GM12878 (cell line): Measurements from ENCODE around the gene RALGDS. TPM values are rescaled to one million over a fixed set of nuclear protein-coding genes. Genes with fewer than 3 reads are reported as not detected.

Experiments
- ATAC-seq: fragments of 200-7000 bp; cut with Tn5 transposase; 3 replicates; pipeline ENCODE4 v1.9.1; 2020; ENCODE audit warnings: mild to moderate bottlenecking, moderate library complexity
- BruUV-seq: library from RNA; stranded (reverse); fragments of 400-500 nt; replicated peaks from 2 replicates; lab custom pipeline; 2021; lab: Mats Ljungman, UMichigan
- CTCF ChIA-PET: fragments of 300-600 bp; sonication (Branson Sonifier 250); formaldehyde crosslinking; extraction: SDS; loops from one replicate; lab custom pipeline; 2021; ENCODE audit warnings: inconsistent platforms; lab: Yijun Ruan, JAX
- POLR2A ChIA-PET: fragments of 350-600 bp; formaldehyde crosslinking; extraction: SDS; loops from one replicate; lab custom pipeline; 2021; ENCODE audit warnings: inconsistent platforms; lab: Charles Lee
- RAD21 ChIA-PET: fragments of 300-600 bp; sonication (Branson Sonifier 250); formaldehyde crosslinking; loops from one replicate; lab custom pipeline; 2023; ENCODE audit warnings: antibody characterized with exemption; ENCODE audit not compliant: unreplicated experiment; lab: Charles Lee
- SMC1A ChIA-PET: fragments of 300-600 bp; sonication (Branson Sonifier 250); formaldehyde crosslinking; loops from one replicate; lab custom pipeline; 2023; ENCODE audit not compliant: unreplicated experiment, uncharacterized antibody; lab: Charles Lee
- DNase-seq: peaks from one replicate; pipeline ENCODE4 v3.0.0-alpha.2; 2011; ENCODE audit warnings: low read depth, low spot score
- FAIRE-seq: peaks from 3 replicates; lab custom pipeline; 2011; peaks lifted over from hg19 to GRCh38; lab: Jason Lieb, UNC
- H2AFZ ChIP-seq: 2 replicates; pipeline ENCODE4 v1.6.0; 2011; ENCODE audit warnings: low read depth, low read length, control low read depth; ENCODE audit not compliant: control insufficient read depth
- H3K27ac ChIP-seq: 2 replicates; pipeline ENCODE4 v1.5.1; 2011; ENCODE audit warnings: control low read depth; ENCODE audit not compliant: control insufficient read depth, insufficient read depth
- H3K27me3 ChIP-seq, 2 experiments: replicated peaks in 1 of 2; 2 replicates each; pipeline versions ENCODE4 v1.6.0 to v1.6.1; 2011; ENCODE audit warnings: low read length in 1 of 2; ENCODE audit not compliant: control insufficient read depth in 2 of 2, insufficient read depth in 2 of 2
- H3K36me3 ChIP-seq, 2 experiments: 2 replicates each; pipeline ENCODE4 v1.5.1; 2011; ENCODE audit warnings: low read length in 1 of 2; ENCODE audit not compliant: control insufficient read depth in 2 of 2, insufficient read depth in 2 of 2
- H3K4me1 ChIP-seq: 2 replicates; pipeline ENCODE4 v1.6.1; 2011; ENCODE audit warnings: mild to moderate bottlenecking, low read length, moderate library complexity, mixed read lengths; ENCODE audit not compliant: control insufficient read depth, insufficient read depth
- H3K4me2 ChIP-seq: 2 replicates; pipeline ENCODE4 v1.6.0; 2011; ENCODE audit warnings: control low read depth; ENCODE audit not compliant: control insufficient read depth, insufficient read depth
- H3K4me3 ChIP-seq: fragments of 200-600 bp; sonication (generic); 2 replicates; pipeline ENCODE4 v1.5.1; 2016
- H3K79me2 ChIP-seq: 2 replicates; pipeline ENCODE4 v1.6.0; 2011; ENCODE audit warnings: low read length; ENCODE audit not compliant: control insufficient read depth, insufficient read depth
- H3K9ac ChIP-seq: 2 replicates; pipeline ENCODE4 v1.8.0; 2011; ENCODE audit warnings: low read length, control low read depth, mixed read lengths; ENCODE audit not compliant: control insufficient read depth, insufficient read depth
- H3K9me3 ChIP-seq: replicated peaks from 3 replicates; pipeline ENCODE4 v1.5.1; 2011; ENCODE audit warnings: mild to moderate bottlenecking, low read length; ENCODE audit not compliant: control insufficient read depth, insufficient read depth
- H4K20me1 ChIP-seq: 2 replicates; pipeline ENCODE4 v1.6.0; 2011; ENCODE audit not compliant: control insufficient read depth, insufficient read depth
- ATF7 ChIP-seq: fragments of 450-650 bp; IDR thresholded peaks from 2 replicates; pipeline ENCODE4 v1.6.1; 2016; ENCODE audit warnings: low read depth, mild to moderate bottlenecking
- BHLHE40 ChIP-seq, 2 experiments: fragments of 450-650 bp in 1 of 2; IDR thresholded peaks; 2 replicates each; pipeline ENCODE4 v1.6.1; 2011 to 2017; ENCODE audit warnings: low read depth in 2 of 2, borderline replicate concordance in 1 of 2, improper control_type of control experiment in 1 of 2, low read length in 1 of 2, mild to moderate bottlenecking in 1 of 2
- ELK1 ChIP-seq: IDR thresholded peaks from 2 replicates; pipeline ENCODE4 v1.6.1; 2012; ENCODE audit warnings: low read depth, low read length, improper control_type of control experiment
- JUND ChIP-seq: IDR thresholded peaks from 2 replicates; pipeline ENCODE4 v1.6.1; 2012; ENCODE audit warnings: low read depth, mild to moderate bottlenecking, low read length, improper control_type of control experiment, moderate library complexity
- NFIC ChIP-seq: IDR thresholded peaks from 2 replicates; pipeline ENCODE4 v1.6.1; 2012; ENCODE audit warnings: low read depth, mild to moderate bottlenecking, inconsistent platforms, low read length, moderate library complexity
- NFYB ChIP-seq: IDR thresholded peaks from 2 replicates; pipeline ENCODE4 v1.6.1; 2011; ENCODE audit warnings: low read depth, mild to moderate bottlenecking, low read length, improper control_type of control experiment, moderate library complexity; ENCODE audit not compliant: insufficient read depth
- NR2F1 ChIP-seq: fragments of 450-650 bp; conservative IDR thresholded peaks from 2 replicates; pipeline ENCODE4 v1.6.1; 2017; ENCODE audit warnings: mild to moderate bottlenecking
- PAX5 ChIP-seq: IDR thresholded peaks from 2 replicates; pipeline ENCODE4 v1.6.1; 2011; ENCODE audit warnings: low read depth, low read length, borderline replicate concordance
- POLR2A ChIP-seq: IDR thresholded peaks from 2 replicates; pipeline ENCODE4 v1.6.1; 2011; ENCODE audit warnings: low read depth, mild to moderate bottlenecking, low read length
- RELB ChIP-seq: fragments of 450-650 bp; IDR thresholded peaks from 2 replicates; pipeline ENCODE4 v1.6.1; 2017; ENCODE audit warnings: low read depth, mild to moderate bottlenecking, moderate library complexity
- SMC3 ChIP-seq: IDR thresholded peaks from 2 replicates; pipeline ENCODE4 v1.6.1; 2011; ENCODE audit warnings: low read length, improper control_type of control experiment, borderline replicate concordance
- SPI1 ChIP-seq: IDR thresholded peaks from 2 replicates; pipeline ENCODE4 v1.6.1; 2011; ENCODE audit warnings: low read depth, mild to moderate bottlenecking, low read length, moderate library complexity, borderline replicate concordance; ENCODE audit not compliant: insufficient read depth
- TCF12 ChIP-seq: IDR thresholded peaks from 2 replicates; pipeline ENCODE4 v1.6.1; 2011; ENCODE audit warnings: low read depth, mild to moderate bottlenecking, low read length
- ZNF622 ChIP-seq: fragments of 450-650 bp; IDR thresholded peaks from 2 replicates; pipeline ENCODE4 v1.6.1; 2017; ENCODE audit warnings: mild to moderate bottlenecking, inconsistent platforms
- ZSCAN29 ChIP-seq: fragments of 450-650 bp; IDR thresholded peaks from 2 replicates; pipeline ENCODE4 v1.6.1; 2017; ENCODE audit warnings: mild to moderate bottlenecking, moderate library complexity
- WGBS: methylation state at CpG from one replicate; pipeline ENCODE4 v1.1.6; 2016; ENCODE audit warnings: low lambda C conversion rate; ENCODE audit not compliant: insufficient replicate concordance, insufficient coverage; ENCODE audit errors: missing lambda C conversion rate; 5-methylcytosine and 5-hydroxymethylcytosine counted together
- in situ Hi-C: fragments of 300-500 bp; cut with MboI; formaldehyde crosslinking; loops from 9 replicates; pipeline ENCODE4 v1.14.3; 2018; ENCODE audit warnings: mixed read lengths
- intact Hi-C: fragments of 100-400 bp; cut with micrococcal nuclease; formaldehyde crosslinking; loops from one replicate; pipeline ENCODE4 v1.14.2; 2022; ENCODE audit not compliant: unreplicated experiment
- polyA plus RNA-seq, 11 experiments: library from polyadenylated mRNA; depleted of rRNA in 4 of 11; unstranded in 6 of 11; stranded (reverse) in 5 of 11; fragments of >200 nt; fragmentation: Nextera tagmentation in 4 of 11; fragmentation: Illumina TruSeq in 1 of 11; extraction: Ambion mirVana in 4 of 11; extraction: Trizol in 1 of 11; gene quantifications; 1 replicate in 1 of 11; 2 replicates in 10 of 11; pipeline versions ENCODE4 v1.2.1 to v1.2.3, GENCODE V29; 2011 to 2016; ENCODE audit warnings: inconsistent platforms in 2 of 11, missing spikeins in 2 of 11, low read depth in 1 of 11
- total RNA-seq, 4 experiments: library from RNA; depleted of rRNA in 3 of 4; stranded (reverse); fragments of >200 nt in 3 of 4; fragmentation: Illumina TruSeq in 1 of 4; extraction: Trizol in 1 of 4; gene quantifications; 2 replicates each; pipeline versions ENCODE4 v1.2.1 to v1.2.3, GENCODE V29; 2013 to 2021

Gene RALGDS
- total and polyA plus RNA-seq, 10 of the 15 experiments (the other 5 are each of a cell fraction or from before 2014, with no cell fraction given): 1.3 to 48.6 (median 21.2) TPM

GRCh38 chr9:133125941-133126696 lies 5.1 kb upstream of the RALGDS start:
- ChIA-PET RAD21 (interaction anchor here (1.0 to 2.3 kb wide), 4 partner anchors 11 to 18 kb away, joined by 4 to 10 read pairs (median 5); no protein-coding TSS in a partner anchor), SMC1A (interaction anchor here (1.9 to 2.5 kb wide), 3 partner anchors 9 to 18 kb away, joined by 6 to 12 read pairs (median 8); no protein-coding TSS in a partner anchor), CTCF (interaction anchor here (0.8 to 1.9 kb wide), 4 partner anchors 12 to 21 kb away, joined by 3 to 15 read pairs (median 4); no protein-coding TSS in a partner anchor), POLR2A (interaction anchor here (0.6 to 2.0 kb wide), 8 partner anchors 8 to 70 kb away, joined by 3 to 9 read pairs (median 4); no protein-coding TSS in a partner anchor)
- DNase-seq (no peak), ATAC-seq (peak; percentile 81), FAIRE-seq (peak; percentile 86)
- Histone ChIP-seq H3K79me2 (peaks cover 37% of the 10 kb centered on the region), H3K9ac (peak overlapping the region; percentile 71), H4K20me1 (no peaks in the 10 kb centered on the region; the same call in 1 of the 2 replicates), H3K36me3 (no peaks in the 10 kb centered on the region; a peak in 3 of 4 replicates), H3K27me3 (no peaks in the 10 kb centered on the region), H3K27ac (peak overlapping the region; percentile 79), H3K4me3 (peak overlapping the region; percentile 55), H3K9me3 (no peaks in the 10 kb centered on the region), H2AFZ (no peak overlapping the region), H3K4me2 (peak overlapping the region; percentile 98), H3K4me1 (peaks cover 40% of the 10 kb centered on the region)
- intact Hi-C loops (loop anchor here (2.0 kb wide), 1 partner anchor 17 kb away; no protein-coding TSS in a partner anchor), in situ Hi-C loops (loop anchor here (25.0 kb wide), 1 partner anchor 1864 kb away; no protein-coding TSS in a partner anchor)
- no TSS peak for BruUV-seq
- WGBS: 1% methylated on average over 22 of the region's 24 CpGs
- peak; percentile 80; the same call in 1 of the 2 replicates for TF ChIP-seq JUND
- no peak for TF ChIP-seq RELB
- no peak for TF ChIP-seq ZSCAN29
- TF ChIP-seq ATF7: 0 out of 2 replicates have a peak, but pooled peaks have one; percentile 37
- TF ChIP-seq SMC3: no peak
- no peak for TF ChIP-seq ZNF622
- peak; percentile 31; the same call in 1 of the 2 replicates for TF ChIP-seq PAX5
- 0 out of 2 replicates have a peak, but pooled peaks have one; percentile 34 for TF ChIP-seq TCF12
- peak; percentile 58 for TF ChIP-seq NR2F1
- TF ChIP-seq POLR2A: 0 out of 2 replicates have a peak, but pooled peaks have one; percentile 30
- peak in 1 of 2 experiments; percentile 43; a peak in 2 of 4 replicates for TF ChIP-seq BHLHE40 (IDR thresholded peaks at IDR 0.05; ENCODE audit: borderline replicate concordance in 1 of 2, low read depth in 2 of 2, low read length in 1 of 2)
- 0 out of 2 replicates have a peak, but pooled peaks have one; percentile 13 for TF ChIP-seq ELK1
- TF ChIP-seq NFYB: peak; percentile 78
- peak; percentile 75 for TF ChIP-seq SPI1
- TF ChIP-seq NFIC: peak; percentile 6; the same call in 1 of the 2 replicates
